ENCODE measurements around the gene MOB3A.

DNA sequence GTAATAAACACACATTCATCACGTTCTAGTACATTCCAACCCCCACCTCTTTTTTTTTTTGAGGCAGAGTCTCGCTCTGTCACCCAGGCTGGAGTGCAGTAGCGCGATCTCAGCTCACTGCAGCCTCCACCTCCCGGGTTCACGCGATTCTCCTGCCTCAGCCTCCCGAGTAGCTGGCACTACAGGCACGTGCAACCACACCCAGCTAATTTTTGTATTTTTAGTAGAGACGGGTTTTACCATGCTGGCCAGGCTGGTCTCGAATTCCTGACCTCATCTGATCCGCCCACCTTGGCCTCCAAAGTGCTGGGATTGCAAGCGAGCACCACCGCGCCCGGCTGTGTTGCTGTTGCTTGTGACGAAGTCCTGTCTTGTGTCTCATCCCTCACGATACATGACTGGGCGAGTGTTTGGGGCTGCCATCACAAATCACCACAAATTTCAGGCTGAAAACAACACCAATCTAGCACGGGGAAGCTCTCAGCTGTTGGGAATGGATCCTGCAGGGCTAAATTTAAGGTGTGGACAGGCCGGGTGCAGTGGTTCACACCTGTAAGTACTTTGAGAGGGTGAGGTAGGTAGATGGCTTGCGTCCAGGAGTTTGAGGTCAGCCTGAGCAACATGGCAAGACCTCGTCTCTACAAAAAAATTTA, 15.7 kb downstream of the MOB3A start:
- TF ChIP-seq HOXC10 (CRISPR knock-in tag; IDR thresholded peaks at IDR 0.05) = no peak
- TF ChIP-seq, protein P1, sequence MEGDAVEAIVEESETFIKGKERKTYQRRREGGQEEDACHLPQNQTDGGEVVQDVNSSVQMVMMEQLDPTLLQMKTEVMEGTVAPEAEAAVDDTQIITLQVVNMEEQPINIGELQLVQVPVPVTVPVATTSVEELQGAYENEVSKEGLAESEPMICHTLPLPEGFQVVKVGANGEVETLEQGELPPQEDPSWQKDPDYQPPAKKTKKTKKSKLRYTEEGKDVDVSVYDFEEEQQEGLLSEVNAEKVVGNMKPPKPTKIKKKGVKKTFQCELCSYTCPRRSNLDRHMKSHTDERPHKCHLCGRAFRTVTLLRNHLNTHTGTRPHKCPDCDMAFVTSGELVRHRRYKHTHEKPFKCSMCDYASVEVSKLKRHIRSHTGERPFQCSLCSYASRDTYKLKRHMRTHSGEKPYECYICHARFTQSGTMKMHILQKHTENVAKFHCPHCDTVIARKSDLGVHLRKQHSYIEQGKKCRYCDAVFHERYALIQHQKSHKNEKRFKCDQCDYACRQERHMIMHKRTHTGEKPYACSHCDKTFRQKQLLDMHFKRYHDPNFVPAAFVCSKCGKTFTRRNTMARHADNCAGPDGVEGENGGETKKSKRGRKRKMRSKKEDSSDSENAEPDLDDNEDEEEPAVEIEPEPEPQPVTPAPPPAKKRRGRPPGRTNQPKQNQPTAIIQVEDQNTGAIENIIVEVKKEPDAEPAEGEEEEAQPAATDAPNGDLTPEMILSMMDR (tag by site-specific recombination; IDR thresholded peaks at IDR 0.05) = no peak
- TF ChIP-seq, protein P2, sequence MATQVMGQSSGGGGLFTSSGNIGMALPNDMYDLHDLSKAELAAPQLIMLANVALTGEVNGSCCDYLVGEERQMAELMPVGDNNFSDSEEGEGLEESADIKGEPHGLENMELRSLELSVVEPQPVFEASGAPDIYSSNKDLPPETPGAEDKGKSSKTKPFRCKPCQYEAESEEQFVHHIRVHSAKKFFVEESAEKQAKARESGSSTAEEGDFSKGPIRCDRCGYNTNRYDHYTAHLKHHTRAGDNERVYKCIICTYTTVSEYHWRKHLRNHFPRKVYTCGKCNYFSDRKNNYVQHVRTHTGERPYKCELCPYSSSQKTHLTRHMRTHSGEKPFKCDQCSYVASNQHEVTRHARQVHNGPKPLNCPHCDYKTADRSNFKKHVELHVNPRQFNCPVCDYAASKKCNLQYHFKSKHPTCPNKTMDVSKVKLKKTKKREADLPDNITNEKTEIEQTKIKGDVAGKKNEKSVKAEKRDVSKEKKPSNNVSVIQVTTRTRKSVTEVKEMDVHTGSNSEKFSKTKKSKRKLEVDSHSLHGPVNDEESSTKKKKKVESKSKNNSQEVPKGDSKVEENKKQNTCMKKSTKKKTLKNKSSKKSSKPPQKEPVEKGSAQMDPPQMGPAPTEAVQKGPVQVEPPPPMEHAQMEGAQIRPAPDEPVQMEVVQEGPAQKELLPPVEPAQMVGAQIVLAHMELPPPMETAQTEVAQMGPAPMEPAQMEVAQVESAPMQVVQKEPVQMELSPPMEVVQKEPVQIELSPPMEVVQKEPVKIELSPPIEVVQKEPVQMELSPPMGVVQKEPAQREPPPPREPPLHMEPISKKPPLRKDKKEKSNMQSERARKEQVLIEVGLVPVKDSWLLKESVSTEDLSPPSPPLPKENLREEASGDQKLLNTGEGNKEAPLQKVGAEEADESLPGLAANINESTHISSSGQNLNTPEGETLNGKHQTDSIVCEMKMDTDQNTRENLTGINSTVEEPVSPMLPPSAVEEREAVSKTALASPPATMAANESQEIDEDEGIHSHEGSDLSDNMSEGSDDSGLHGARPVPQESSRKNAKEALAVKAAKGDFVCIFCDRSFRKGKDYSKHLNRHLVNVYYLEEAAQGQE (tag by site-specific recombination; IDR thresholded peaks at IDR 0.05) = no peak
- TF ChIP-seq ZNF776 (tag by site-specific recombination; IDR thresholded peaks at IDR 0.05; ENCODE audit: borderline replicate concordance) = no peak
- TF ChIP-seq, protein P3, sequence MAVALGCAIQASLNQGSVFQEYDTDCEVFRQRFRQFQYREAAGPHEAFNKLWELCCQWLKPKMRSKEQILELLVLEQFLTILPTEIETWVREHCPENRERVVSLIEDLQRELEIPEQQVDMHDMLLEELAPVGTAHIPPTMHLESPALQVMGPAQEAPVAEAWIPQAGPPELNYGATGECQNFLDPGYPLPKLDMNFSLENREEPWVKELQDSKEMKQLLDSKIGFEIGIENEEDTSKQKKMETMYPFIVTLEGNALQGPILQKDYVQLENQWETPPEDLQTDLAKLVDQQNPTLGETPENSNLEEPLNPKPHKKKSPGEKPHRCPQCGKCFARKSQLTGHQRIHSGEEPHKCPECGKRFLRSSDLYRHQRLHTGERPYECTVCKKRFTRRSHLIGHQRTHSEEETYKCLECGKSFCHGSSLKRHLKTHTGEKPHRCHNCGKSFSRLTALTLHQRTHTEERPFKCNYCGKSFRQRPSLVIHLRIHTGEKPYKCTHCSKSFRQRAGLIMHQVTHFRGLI (tag by site-specific recombination; IDR thresholded peaks at IDR 0.05) = no peak
- TF ChIP-seq, protein P4, sequence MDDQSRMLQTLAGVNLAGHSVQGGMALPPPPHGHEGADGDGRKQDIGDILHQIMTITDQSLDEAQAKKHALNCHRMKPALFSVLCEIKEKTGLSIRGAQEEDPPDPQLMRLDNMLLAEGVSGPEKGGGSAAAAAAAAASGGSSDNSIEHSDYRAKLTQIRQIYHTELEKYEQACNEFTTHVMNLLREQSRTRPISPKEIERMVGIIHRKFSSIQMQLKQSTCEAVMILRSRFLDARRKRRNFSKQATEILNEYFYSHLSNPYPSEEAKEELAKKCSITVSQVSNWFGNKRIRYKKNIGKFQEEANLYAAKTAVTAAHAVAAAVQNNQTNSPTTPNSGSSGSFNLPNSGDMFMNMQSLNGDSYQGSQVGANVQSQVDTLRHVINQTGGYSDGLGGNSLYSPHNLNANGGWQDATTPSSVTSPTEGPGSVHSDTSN (CRISPR knock-in tag; IDR thresholded peaks at IDR 0.05) = no peak
- TF ChIP-seq, protein P5, sequence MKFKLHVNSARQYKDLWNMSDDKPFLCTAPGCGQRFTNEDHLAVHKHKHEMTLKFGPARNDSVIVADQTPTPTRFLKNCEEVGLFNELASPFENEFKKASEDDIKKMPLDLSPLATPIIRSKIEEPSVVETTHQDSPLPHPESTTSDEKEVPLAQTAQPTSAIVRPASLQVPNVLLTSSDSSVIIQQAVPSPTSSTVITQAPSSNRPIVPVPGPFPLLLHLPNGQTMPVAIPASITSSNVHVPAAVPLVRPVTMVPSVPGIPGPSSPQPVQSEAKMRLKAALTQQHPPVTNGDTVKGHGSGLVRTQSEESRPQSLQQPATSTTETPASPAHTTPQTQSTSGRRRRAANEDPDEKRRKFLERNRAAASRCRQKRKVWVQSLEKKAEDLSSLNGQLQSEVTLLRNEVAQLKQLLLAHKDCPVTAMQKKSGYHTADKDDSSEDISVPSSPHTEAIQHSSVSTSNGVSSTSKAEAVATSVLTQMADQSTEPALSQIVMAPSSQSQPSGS (tag by site-specific recombination; IDR thresholded peaks at IDR 0.05; ENCODE audit: low read depth) = no peak
- TF ChIP-seq ZNF146 (tag by site-specific recombination; IDR thresholded peaks at IDR 0.05) = no peak
- no peak for TF ChIP-seq ZNF777 (tag by site-specific recombination; IDR thresholded peaks at IDR 0.05; ENCODE audit: borderline replicate concordance)
- no peak for TF ChIP-seq BCL11A (tag by site-specific recombination; IDR thresholded peaks at IDR 0.05; ENCODE audit: low read depth)

Data from HEK293 (cell line).